Upper lobe of left lung (tissue), 6 donors: ENCODE data around the gene WDR38. TPM values are rescaled to one million over a fixed set of nuclear protein-coding genes. Genes with fewer than 3 reads are reported as not detected.

ENCODE experiments used
- ATAC-seq, 2 donors: fragments of 200-7000 bp; cut with Tn5 transposase; one replicate each; pipeline ENCODE4 v1.9.1; 2022; ENCODE audit warnings: mild to moderate bottlenecking in 2 of 2, moderate library complexity in 2 of 2; ENCODE audit not compliant: low FRiP score in 2 of 2
- DNase-seq, 2 donors: peaks; one replicate each; pipeline ENCODE4 v3.0.0-alpha.2; 2019 to 2020
- H3K27ac ChIP-seq, 4 donors: fragments of 200-600 bp; sonication (generic); one replicate each; pipeline ENCODE4 v1.5.1; 2016 to 2019
- H3K27me3 ChIP-seq, 4 donors: fragments of 200-600 bp; sonication (generic); one replicate each; pipeline ENCODE4 v1.5.1; 2017 to 2019
- H3K36me3 ChIP-seq, 4 donors: fragments of 200-600 bp; sonication (generic); one replicate each; pipeline ENCODE4 v1.5.1; 2016 to 2019
- H3K4me1 ChIP-seq, 4 donors: fragments of 200-600 bp; sonication (generic); one replicate each; pipeline ENCODE4 v1.5.1; 2018 to 2019
- H3K4me3 ChIP-seq, 4 donors: fragments of 200-600 bp; sonication (generic); one replicate each; pipeline ENCODE4 v1.5.1; 2017 to 2019; ENCODE audit warnings: mild to moderate bottlenecking in 2 of 4, moderate library complexity in 1 of 4
- H3K9me3 ChIP-seq, 4 donors: fragments of 200-600 bp; sonication (generic); one replicate each; pipeline ENCODE4 v1.5.1; 2018 to 2019
- CTCF ChIP-seq, 6 experiments: fragments of 450-650 bp in 4 of 6; fragments of 200-600 bp in 2 of 6; sonication (generic) in 2 of 6; IDR thresholded peaks; one replicate each; pipeline ENCODE4 v1.5.1; 2016 to 2019; ENCODE audit warnings: antibody characterized with exemption in 6 of 6
- EP300 ChIP-seq, 4 donors: sonication (generic); formaldehyde crosslinking; IDR thresholded peaks; one replicate each; pipeline ENCODE4 v1.5.1; 2017; ENCODE audit warnings: antibody characterized with exemption in 4 of 4, control low read depth in 2 of 4
- POLR2A ChIP-seq, 4 donors: fragments of 450-650 bp; IDR thresholded peaks; one replicate each; pipeline ENCODE4 v1.5.1; 2016 to 2017; ENCODE audit warnings: antibody characterized with exemption in 4 of 4, mild to moderate bottlenecking in 2 of 4
- POLR2AphosphoS5 ChIP-seq, 2 donors: sonication (generic); formaldehyde crosslinking; IDR thresholded peaks; one replicate each; pipeline ENCODE4 v1.5.1; 2017; ENCODE audit warnings: antibody characterized with exemption in 2 of 2
- WGBS, 2 donors: methylation state at CpG; one replicate each; pipeline ENCODE4 v1.1.5; 2017 to 2018; 5-methylcytosine and 5-hydroxymethylcytosine counted together
- total RNA-seq, 6 donors: library from RNA; depleted of rRNA in 4 of 6; stranded (reverse); fragments of >200 nt in 4 of 6; gene quantifications; one replicate each; pipeline versions ENCODE4 v1.1.0 to v1.2.1, GENCODE V29; 2016 to 2021
- donor health status: DM: no; HTN: no; CAD: no; lungs with moderate emphysema.
- donor health status: DM: no; HTN: yes; CAD: no; lungs with severe emphysema.

WDR38 gene
- total RNA-seq, 6 donors from 2014 or later: 4.1 to 24.1 (median 9.0) TPM; not detected in 1

- Histone ChIP-seq H3K36me3 (peaks cover 20 to 94% (median 79%) of the 10 kb centered on the region in 4 donors), H3K9me3 (no peaks in the 10 kb centered on the region), H3K4me3 (no peak overlapping the region), H3K4me1 (peaks cover 0 to 7% (median 3%) of the 10 kb centered on the region in 4 donors), H3K27ac (no peak overlapping the region), H3K27me3 (no peaks in the 10 kb centered on the region)
- TF ChIP-seq POLR2A (IDR thresholded peaks at IDR 0.05): no peak
- no peak for TF ChIP-seq POLR2AphosphoS5 (IDR thresholded peaks at IDR 0.05)
- WGBS, 2 donors: 75% methylated on average over 9 of the region's 9 CpGs
- ATAC-seq: no peak
- no peak for DNase-seq
Measured at GRCh38 chr9:124880501-124880900, 27.2 kb downstream of the WDR38 start.

GRCh38 chr9:124881138-124881743 is 28.0 kb downstream of the WDR38 start:
- TF ChIP-seq CTCF (IDR thresholded peaks at IDR 0.05) (no peak), POLR2A (IDR thresholded peaks at IDR 0.05) (no peak), POLR2AphosphoS5 (IDR thresholded peaks at IDR 0.05) (no peak), EP300 (IDR thresholded peaks at IDR 0.05) (no peak)
- Histone ChIP-seq H3K4me1 (peaks cover 0 to 7% (median 3%) of the 10 kb centered on the region in 4 donors), H3K9me3 (no peaks in the 10 kb centered on the region), H3K4me3 (no peak overlapping the region), H3K27ac (no peak overlapping the region), H3K27me3 (no peaks in the 10 kb centered on the region), H3K36me3 (peaks cover 12 to 94% (median 79%) of the 10 kb centered on the region in 4 donors)
- peak in 1 of 2 donors; percentile 54 for DNase-seq
- no peak for ATAC-seq
- 92% methylated on average over 15 to 16 of the region's 16 CpGs for WGBS, 2 donors

GRCh38 chr9:124882231-124882630 is 29.0 kb downstream of the WDR38 start:
- no peaks in the 10 kb centered on the region for H3K27me3 ChIP-seq
- DNase-seq: peak in 1 of 2 donors; percentile 24
- H3K36me3 ChIP-seq: peaks cover 12 to 94% (median 78%) of the 10 kb centered on the region in 4 donors

GRCh38 chr9:124884376-124884775 is 31.1 kb downstream of the WDR38 start:
- H3K27ac ChIP-seq: no peak overlapping the region
- H3K36me3 ChIP-seq: peaks cover 17 to 94% (median 80%) of the 10 kb centered on the region in 4 donors

More at GRCh38 chr9:124882231-124882630, 29.0 kb downstream of the WDR38 start:
- Histone ChIP-seq H3K9me3 (no peaks in the 10 kb centered on the region), H3K4me3 (no peak overlapping the region), H3K27ac (no peak overlapping the region), H3K4me1 (peaks cover 0 to 7% (median 3%) of the 10 kb centered on the region in 4 donors)
- no peak for ATAC-seq
- 42 to 82% methylated on average over 2 to 13 of the region's 13 CpGs for WGBS, 2 donors
- TF ChIP-seq POLR2AphosphoS5 (IDR thresholded peaks at IDR 0.05) (no peak), POLR2A (IDR thresholded peaks at IDR 0.05) (no peak), EP300 (IDR thresholded peaks at IDR 0.05) (no peak), CTCF (IDR thresholded peaks at IDR 0.05) (no peak)

GRCh38 chr9:124885551-124885950 is 32.3 kb downstream of the WDR38 start:
- H3K36me3 ChIP-seq: peaks cover 21 to 94% (median 81%) of the 10 kb centered on the region in 4 donors
- TF ChIP-seq CTCF (IDR thresholded peaks at IDR 0.05): no peak
- TF ChIP-seq EP300 (IDR thresholded peaks at IDR 0.05): no peak
- no peak for TF ChIP-seq POLR2AphosphoS5 (IDR thresholded peaks at IDR 0.05)
- WGBS, 2 donors: 94 to 96% methylated on average over 4 of the region's 4 CpGs
- no peaks in the 10 kb centered on the region for H3K9me3 ChIP-seq
- no peaks in the 10 kb centered on the region for H3K27me3 ChIP-seq
- H3K27ac ChIP-seq: no peak overlapping the region
- H3K4me3 ChIP-seq: no peak overlapping the region
- DNase-seq (no peak), ATAC-seq (no peak)
- no peaks in the 10 kb centered on the region for H3K4me1 ChIP-seq

More at GRCh38 chr9:124884376-124884775, 31.1 kb downstream of the WDR38 start:
- DNase-seq (no peak), ATAC-seq (no peak)
- TF ChIP-seq EP300 (IDR thresholded peaks at IDR 0.05): no peak
- TF ChIP-seq POLR2AphosphoS5 (IDR thresholded peaks at IDR 0.05): no peak
- no peak for TF ChIP-seq POLR2A (IDR thresholded peaks at IDR 0.05)
- TF ChIP-seq CTCF (IDR thresholded peaks at IDR 0.05): no peak
- Histone ChIP-seq H3K9me3 (no peaks in the 10 kb centered on the region), H3K27me3 (no peaks in the 10 kb centered on the region), H3K4me3 (no peak overlapping the region), H3K4me1 (no peaks in the 10 kb centered on the region)
- 84 to 87% methylated on average over 4 of the region's 4 CpGs for WGBS, 2 donors
